WTC11 (cell line): Measurements from ENCODE around the gene PAX9.

Experiments
- ELF4 ChIP-seq: sonication (generic); formaldehyde crosslinking; IDR thresholded peaks from 2 replicates; pipeline ENCODE4 v1.8.1; 2022; ENCODE audit warnings: low read depth, mild to moderate bottlenecking, moderate library complexity, missing genetic modification reagents
- IRF2 ChIP-seq: sonication (generic); formaldehyde crosslinking; IDR thresholded peaks from 2 replicates; pipeline ENCODE4 v1.8.0; 2022; ENCODE audit warnings: low read depth, missing genetic modification reagents, borderline replicate concordance
- KAT7 ChIP-seq: sonication (generic); formaldehyde crosslinking; IDR thresholded peaks from 2 replicates; pipeline ENCODE4 v1.8.1; 2023; ENCODE audit warnings: missing genetic modification reagents, mild to moderate bottlenecking, borderline replicate concordance
- NFYB ChIP-seq: sonication (generic); formaldehyde crosslinking; conservative IDR thresholded peaks from 2 replicates; pipeline ENCODE4 v1.8.0; 2022; ENCODE audit warnings: low read depth, missing genetic modification reagents
- NR1H2 ChIP-seq: sonication (generic); formaldehyde crosslinking; IDR thresholded peaks from 2 replicates; pipeline ENCODE4 v1.9.0; 2021; ENCODE audit warnings: mild to moderate bottlenecking, moderate library complexity, missing genetic modification reagents
- OVOL2 ChIP-seq: fragments of 250-450 bp; sonication (Bioruptor Pico); IDR thresholded peaks from 2 replicates; pipeline ENCODE4 v1.9.0; 2021; ENCODE audit warnings: mild to moderate bottlenecking, borderline replicate concordance
- RELA ChIP-seq: sonication (generic); formaldehyde crosslinking; IDR thresholded peaks from 2 replicates; pipeline ENCODE4 v1.8.1; 2022; ENCODE audit warnings: missing genetic modification reagents, mild to moderate bottlenecking, borderline replicate concordance
- TF ChIP-seq, protein P1 (sequence below): fragments of 200-600 bp; IDR thresholded peaks from 2 replicates; pipeline ENCODE4 v1.8.0; 2022; ENCODE audit warnings: antibody characterized with exemption
- TF ChIP-seq, protein P2 (sequence below): sonication (generic); formaldehyde crosslinking; IDR thresholded peaks from 2 replicates; pipeline ENCODE4 v1.8.1; 2023; ENCODE audit warnings: mild to moderate bottlenecking, missing genetic modification reagents, borderline replicate concordance
- TF ChIP-seq, protein P3 (sequence below): sonication (generic); formaldehyde crosslinking; IDR thresholded peaks from 2 replicates; pipeline ENCODE4 v1.8.1; 2022; ENCODE audit warnings: mild to moderate bottlenecking, moderate library complexity, missing genetic modification reagents
- TF ChIP-seq, protein P4 (sequence below): sonication (generic); formaldehyde crosslinking; IDR thresholded peaks from 2 replicates; pipeline ENCODE4 v1.8.0; 2022; ENCODE audit warnings: mild to moderate bottlenecking, missing genetic modification reagents
- TF ChIP-seq, protein P5 (sequence below): sonication (generic); formaldehyde crosslinking; IDR thresholded peaks from 2 replicates; pipeline ENCODE4 v1.8.1; 2023; ENCODE audit warnings: mild to moderate bottlenecking, missing genetic modification reagents
- TF ChIP-seq, protein P6 (sequence below): sonication (generic); formaldehyde crosslinking; IDR thresholded peaks from 2 replicates; pipeline ENCODE4 v1.8.1; 2022; ENCODE audit warnings: low read depth, missing genetic modification reagents, borderline replicate concordance
- TF ChIP-seq, protein P7 (sequence below): sonication (generic); formaldehyde crosslinking; conservative IDR thresholded peaks from 2 replicates; pipeline ENCODE4 v1.8.1; 2022; ENCODE audit warnings: mild to moderate bottlenecking, missing genetic modification reagents

- TF ChIP-seq, protein P1, sequence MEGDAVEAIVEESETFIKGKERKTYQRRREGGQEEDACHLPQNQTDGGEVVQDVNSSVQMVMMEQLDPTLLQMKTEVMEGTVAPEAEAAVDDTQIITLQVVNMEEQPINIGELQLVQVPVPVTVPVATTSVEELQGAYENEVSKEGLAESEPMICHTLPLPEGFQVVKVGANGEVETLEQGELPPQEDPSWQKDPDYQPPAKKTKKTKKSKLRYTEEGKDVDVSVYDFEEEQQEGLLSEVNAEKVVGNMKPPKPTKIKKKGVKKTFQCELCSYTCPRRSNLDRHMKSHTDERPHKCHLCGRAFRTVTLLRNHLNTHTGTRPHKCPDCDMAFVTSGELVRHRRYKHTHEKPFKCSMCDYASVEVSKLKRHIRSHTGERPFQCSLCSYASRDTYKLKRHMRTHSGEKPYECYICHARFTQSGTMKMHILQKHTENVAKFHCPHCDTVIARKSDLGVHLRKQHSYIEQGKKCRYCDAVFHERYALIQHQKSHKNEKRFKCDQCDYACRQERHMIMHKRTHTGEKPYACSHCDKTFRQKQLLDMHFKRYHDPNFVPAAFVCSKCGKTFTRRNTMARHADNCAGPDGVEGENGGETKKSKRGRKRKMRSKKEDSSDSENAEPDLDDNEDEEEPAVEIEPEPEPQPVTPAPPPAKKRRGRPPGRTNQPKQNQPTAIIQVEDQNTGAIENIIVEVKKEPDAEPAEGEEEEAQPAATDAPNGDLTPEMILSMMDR = no peak
- TF ChIP-seq, protein P2, sequence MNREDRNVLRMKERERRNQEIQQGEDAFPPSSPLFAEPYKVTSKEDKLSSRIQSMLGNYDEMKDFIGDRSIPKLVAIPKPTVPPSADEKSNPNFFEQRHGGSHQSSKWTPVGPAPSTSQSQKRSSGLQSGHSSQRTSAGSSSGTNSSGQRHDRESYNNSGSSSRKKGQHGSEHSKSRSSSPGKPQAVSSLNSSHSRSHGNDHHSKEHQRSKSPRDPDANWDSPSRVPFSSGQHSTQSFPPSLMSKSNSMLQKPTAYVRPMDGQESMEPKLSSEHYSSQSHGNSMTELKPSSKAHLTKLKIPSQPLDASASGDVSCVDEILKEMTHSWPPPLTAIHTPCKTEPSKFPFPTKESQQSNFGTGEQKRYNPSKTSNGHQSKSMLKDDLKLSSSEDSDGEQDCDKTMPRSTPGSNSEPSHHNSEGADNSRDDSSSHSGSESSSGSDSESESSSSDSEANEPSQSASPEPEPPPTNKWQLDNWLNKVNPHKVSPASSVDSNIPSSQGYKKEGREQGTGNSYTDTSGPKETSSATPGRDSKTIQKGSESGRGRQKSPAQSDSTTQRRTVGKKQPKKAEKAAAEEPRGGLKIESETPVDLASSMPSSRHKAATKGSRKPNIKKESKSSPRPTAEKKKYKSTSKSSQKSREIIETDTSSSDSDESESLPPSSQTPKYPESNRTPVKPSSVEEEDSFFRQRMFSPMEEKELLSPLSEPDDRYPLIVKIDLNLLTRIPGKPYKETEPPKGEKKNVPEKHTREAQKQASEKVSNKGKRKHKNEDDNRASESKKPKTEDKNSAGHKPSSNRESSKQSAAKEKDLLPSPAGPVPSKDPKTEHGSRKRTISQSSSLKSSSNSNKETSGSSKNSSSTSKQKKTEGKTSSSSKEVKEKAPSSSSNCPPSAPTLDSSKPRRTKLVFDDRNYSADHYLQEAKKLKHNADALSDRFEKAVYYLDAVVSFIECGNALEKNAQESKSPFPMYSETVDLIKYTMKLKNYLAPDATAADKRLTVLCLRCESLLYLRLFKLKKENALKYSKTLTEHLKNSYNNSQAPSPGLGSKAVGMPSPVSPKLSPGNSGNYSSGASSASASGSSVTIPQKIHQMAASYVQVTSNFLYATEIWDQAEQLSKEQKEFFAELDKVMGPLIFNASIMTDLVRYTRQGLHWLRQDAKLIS (CRISPR knock-in tag) = no peak
- TF ChIP-seq, protein P3, sequence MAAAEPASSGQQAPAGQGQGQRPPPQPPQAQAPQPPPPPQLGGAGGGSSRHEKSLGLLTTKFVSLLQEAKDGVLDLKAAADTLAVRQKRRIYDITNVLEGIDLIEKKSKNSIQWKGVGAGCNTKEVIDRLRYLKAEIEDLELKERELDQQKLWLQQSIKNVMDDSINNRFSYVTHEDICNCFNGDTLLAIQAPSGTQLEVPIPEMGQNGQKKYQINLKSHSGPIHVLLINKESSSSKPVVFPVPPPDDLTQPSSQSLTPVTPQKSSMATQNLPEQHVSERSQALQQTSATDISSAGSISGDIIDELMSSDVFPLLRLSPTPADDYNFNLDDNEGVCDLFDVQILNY (CRISPR knock-in tag) = no peak
- TF ChIP-seq KAT7 = no peak
- no peak for TF ChIP-seq IRF2 (CRISPR knock-in tag)
- TF ChIP-seq, protein P4, sequence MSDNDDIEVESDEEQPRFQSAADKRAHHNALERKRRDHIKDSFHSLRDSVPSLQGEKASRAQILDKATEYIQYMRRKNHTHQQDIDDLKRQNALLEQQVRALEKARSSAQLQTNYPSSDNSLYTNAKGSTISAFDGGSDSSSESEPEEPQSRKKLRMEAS (CRISPR knock-in tag) = no peak
- TF ChIP-seq NR1H2 (CRISPR knock-in tag) = no peak
- no peak for TF ChIP-seq NFYB (CRISPR knock-in tag)
- TF ChIP-seq, protein P5, sequence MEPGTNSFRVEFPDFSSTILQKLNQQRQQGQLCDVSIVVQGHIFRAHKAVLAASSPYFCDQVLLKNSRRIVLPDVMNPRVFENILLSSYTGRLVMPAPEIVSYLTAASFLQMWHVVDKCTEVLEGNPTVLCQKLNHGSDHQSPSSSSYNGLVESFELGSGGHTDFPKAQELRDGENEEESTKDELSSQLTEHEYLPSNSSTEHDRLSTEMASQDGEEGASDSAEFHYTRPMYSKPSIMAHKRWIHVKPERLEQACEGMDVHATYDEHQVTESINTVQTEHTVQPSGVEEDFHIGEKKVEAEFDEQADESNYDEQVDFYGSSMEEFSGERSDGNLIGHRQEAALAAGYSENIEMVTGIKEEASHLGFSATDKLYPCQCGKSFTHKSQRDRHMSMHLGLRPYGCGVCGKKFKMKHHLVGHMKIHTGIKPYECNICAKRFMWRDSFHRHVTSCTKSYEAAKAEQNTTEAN (CRISPR knock-in tag) = no peak
- TF ChIP-seq ELF4 (CRISPR knock-in tag) = no peak
- TF ChIP-seq, protein P6, sequence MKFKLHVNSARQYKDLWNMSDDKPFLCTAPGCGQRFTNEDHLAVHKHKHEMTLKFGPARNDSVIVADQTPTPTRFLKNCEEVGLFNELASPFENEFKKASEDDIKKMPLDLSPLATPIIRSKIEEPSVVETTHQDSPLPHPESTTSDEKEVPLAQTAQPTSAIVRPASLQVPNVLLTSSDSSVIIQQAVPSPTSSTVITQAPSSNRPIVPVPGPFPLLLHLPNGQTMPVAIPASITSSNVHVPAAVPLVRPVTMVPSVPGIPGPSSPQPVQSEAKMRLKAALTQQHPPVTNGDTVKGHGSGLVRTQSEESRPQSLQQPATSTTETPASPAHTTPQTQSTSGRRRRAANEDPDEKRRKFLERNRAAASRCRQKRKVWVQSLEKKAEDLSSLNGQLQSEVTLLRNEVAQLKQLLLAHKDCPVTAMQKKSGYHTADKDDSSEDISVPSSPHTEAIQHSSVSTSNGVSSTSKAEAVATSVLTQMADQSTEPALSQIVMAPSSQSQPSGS (CRISPR knock-in tag) = no peak
- TF ChIP-seq, protein P7, sequence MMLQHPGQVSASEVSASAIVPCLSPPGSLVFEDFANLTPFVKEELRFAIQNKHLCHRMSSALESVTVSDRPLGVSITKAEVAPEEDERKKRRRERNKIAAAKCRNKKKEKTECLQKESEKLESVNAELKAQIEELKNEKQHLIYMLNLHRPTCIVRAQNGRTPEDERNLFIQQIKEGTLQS (CRISPR knock-in tag) = no peak
- no peak for TF ChIP-seq RELA (CRISPR knock-in tag)
- TF ChIP-seq OVOL2 (CRISPR knock-in tag) = no peak
These were observed 59.0 kb downstream of the PAX9 start for GRCh38 chr14:36720657-36721056.
